Mononuclear cell (primary cell): ENCODE results near the gene LRP10. TPM values are rescaled to one million over a fixed set of nuclear protein-coding genes. Genes with fewer than 3 reads are reported as not detected.

Experiments used
- H3K27me3 ChIP-seq: 2 replicates; pipeline ENCODE4 v1.6.0; 2011; ENCODE audit warnings: low read length, control low read depth; ENCODE audit not compliant: insufficient read depth
- H3K4me1 ChIP-seq: 2 replicates; pipeline ENCODE4 v1.5.1; 2011; ENCODE audit warnings: mild to moderate bottlenecking, low read length, control low read depth; ENCODE audit not compliant: insufficient read depth
- H3K4me3 ChIP-seq: 2 replicates; pipeline ENCODE4 v1.5.1; 2011; ENCODE audit warnings: mild to moderate bottlenecking, low read length, moderate library complexity
- H3K9me3 ChIP-seq: 2 replicates; pipeline ENCODE4 v1.5.1; 2011; ENCODE audit warnings: low read depth, mild to moderate bottlenecking, control low read depth, low read length
- total RNA-seq: library from RNA; depleted of rRNA; stranded (reverse); fragments of >200 nt; gene quantifications from one replicate; pipeline ENCODE4 v1.2.3, GENCODE V29; 2012

The LRP10 gene
- total RNA-seq, 1 donor: 46.7 TPM

GRCh38 chr14:22928237-22929103, 56.9 kb downstream of the LRP10 start:
- peaks cover 28% of the 10 kb centered on the region for H3K4me1 ChIP-seq
- no peaks in the 10 kb centered on the region for H3K9me3 ChIP-seq
- H3K4me3 ChIP-seq: peak overlapping the region; percentile 72
- no peaks in the 10 kb centered on the region for H3K27me3 ChIP-seq

- Histone ChIP-seq H3K4me1 (peaks cover 28% of the 10 kb centered on the region), H3K27me3 (no peaks in the 10 kb centered on the region), H3K9me3 (no peaks in the 10 kb centered on the region), H3K4me3 (peak within 1 kb of the TSS; percentile 72)
These were observed 57.8 kb downstream of the LRP10 start, which contains the start of gene PRMT5 for GRCh38 chr14:22929104-22929960. Gene PRMT5, minus strand, starts transcription at chr14:22929376. Its CDS starts 15 bp downstream, at chr14:22929361.

- peaks cover 28% of the 10 kb centered on the region for H3K4me1 ChIP-seq
- no peaks in the 10 kb centered on the region for H3K9me3 ChIP-seq
- no peaks in the 10 kb centered on the region for H3K27me3 ChIP-seq
- peak overlapping the region; percentile 72 for H3K4me3 ChIP-seq
These were observed 58.4 kb downstream of the LRP10 start for GRCh38 chr14:22929961-22930364.

Other genes with a start within 250 kb of the LRP10 start
- gene OR6J1, start 227.4 kb upstream of the LRP10 start, total RNA-seq: not detected
- gene OXA1L, start 105.1 kb upstream of the LRP10 start, total RNA-seq: 128 TPM
- 74.8 TPM for gene SLC7A7, start 56.3 kb upstream of the LRP10 start, total RNA-seq
- gene MRPL52, start 41.9 kb upstream of the LRP10 start, total RNA-seq: 8.7 TPM
- gene MMP14, start 35.2 kb upstream of the LRP10 start, total RNA-seq: 2.9 TPM
- gene REM2, start 11.5 kb downstream of the LRP10 start, total RNA-seq: 2.1 TPM
- 122 TPM for gene RBM23, start 47.4 kb downstream of the LRP10 start, total RNA-seq
- gene PRMT5, start 57.6 kb downstream of the LRP10 start, total RNA-seq: 8.2 TPM
- 41.2 TPM for gene HAUS4, start 85.3 kb downstream of the LRP10 start, total RNA-seq
- gene AJUBA, start 110.8 kb downstream of the LRP10 start, total RNA-seq: 0.21 TPM
- 6.9 TPM for gene C14orf93, start 138.4 kb downstream of the LRP10 start, total RNA-seq
- 13.2 TPM for gene PSMB5, start 163.2 kb downstream of the LRP10 start, total RNA-seq
- gene PSMB11, start 170.5 kb downstream of the LRP10 start, total RNA-seq: not detected
- 0.63 TPM for gene CDH24, start 185.8 kb downstream of the LRP10 start, total RNA-seq
- 123 TPM for gene ACIN1, start 223.4 kb downstream of the LRP10 start, total RNA-seq
- 5.2 TPM for gene C14orf119, start 223.8 kb downstream of the LRP10 start, total RNA-seq
- gene CIROP, start 233.2 kb downstream of the LRP10 start, total RNA-seq: not detected
- gene CEBPE, start 247.5 kb downstream of the LRP10 start, total RNA-seq: 0.21 TPM